DOHH2 (cell line): ENCODE data around the gene UROC1.

Experiments
- H3F3A ChIP-seq: fragments of 200-600 bp; sonication (generic), shearing (Covaris generic); 2 replicates; pipeline ENCODE4 v1.6.0; 2016; ENCODE audit warnings: antibody characterized with exemption, mild to moderate bottlenecking; ENCODE audit not compliant: control insufficient read depth, insufficient read depth
- H3K27ac ChIP-seq: fragments of 200-600 bp; sonication (generic); 2 replicates; pipeline ENCODE4 v1.5.1; 2014; ENCODE audit warnings: low read depth, mild to moderate bottlenecking, low read length, moderate library complexity
- H3K27me3 ChIP-seq: fragments of 200-600 bp; sonication (generic); 2 replicates; pipeline ENCODE4 v1.6.1; 2014; ENCODE audit warnings: mild to moderate bottlenecking, low read length, mixed read lengths; ENCODE audit not compliant: control insufficient read depth
- H3K36me3 ChIP-seq: fragments of 200-600 bp; sonication (generic); 2 replicates; pipeline ENCODE4 v1.6.1; 2014; ENCODE audit warnings: mild to moderate bottlenecking, low read length, moderate library complexity, mixed read lengths; ENCODE audit not compliant: control insufficient read depth
- H3K4me1 ChIP-seq: fragments of 200-600 bp; sonication (generic); 2 replicates; pipeline ENCODE4 v1.6.1; 2014; ENCODE audit warnings: mild to moderate bottlenecking, low read length, mixed read lengths; ENCODE audit not compliant: control insufficient read depth
- H3K4me2 ChIP-seq: fragments of 200-600 bp; sonication (generic); 2 replicates; pipeline ENCODE4 v1.6.0; 2014; ENCODE audit warnings: mild to moderate bottlenecking, low read length, moderate library complexity
- H3K4me3 ChIP-seq: fragments of 200-600 bp; sonication (generic); 2 replicates; pipeline ENCODE4 v1.5.1; 2014; ENCODE audit warnings: mild to moderate bottlenecking, low read length, mixed read lengths
- H3K79me2 ChIP-seq: fragments of 200-600 bp; sonication (generic); 2 replicates; pipeline ENCODE4 v1.6.1; 2014; ENCODE audit warnings: mild to moderate bottlenecking, low read length, mixed read lengths; ENCODE audit not compliant: control insufficient read depth
- H3K9me2 ChIP-seq: fragments of 200-600 bp; sonication (generic); replicated peaks from 2 replicates; pipeline ENCODE4 v1.6.1; 2014; ENCODE audit warnings: mild to moderate bottlenecking, low read length, mixed read lengths; ENCODE audit not compliant: control insufficient read depth
- H3K9me3 ChIP-seq: fragments of 200-600 bp; sonication (generic); 2 replicates; pipeline ENCODE4 v1.6.1; 2014; ENCODE audit warnings: antibody characterized with exemption, low read length, mixed read lengths; ENCODE audit not compliant: control insufficient read depth, insufficient read depth
- H4K20me1 ChIP-seq: fragments of 200-600 bp; sonication (generic); 2 replicates; pipeline ENCODE4 v1.6.0; 2014; ENCODE audit warnings: low read depth, mild to moderate bottlenecking, antibody characterized with exemption, low read length, moderate library complexity; ENCODE audit not compliant: control insufficient read depth, insufficient read depth
- CTCF ChIP-seq: fragments of 200-600 bp; sonication (generic); IDR thresholded peaks from one replicate; pipeline ENCODE4 v1.5.1; 2014; ENCODE audit warnings: antibody characterized with exemption, mild to moderate bottlenecking, low read depth, low read length; ENCODE audit not compliant: poor library complexity, severe bottlenecking
- EZH2phosphoT487 ChIP-seq: fragments of 200-600 bp; sonication (generic); IDR thresholded peaks from 2 replicates; pipeline ENCODE4 v1.6.1; 2017; ENCODE audit warnings: borderline replicate concordance, mild to moderate bottlenecking, antibody characterized with exemption, low read length, moderate library complexity, mixed read lengths

UROC1 gene

GRCh38 chr3:126514161-126514560, 3.4 kb downstream of the UROC1 start:
- no peaks in the 10 kb centered on the region for H4K20me1 ChIP-seq
- H3K4me2 ChIP-seq = no peak overlapping the region
- no peaks in the 10 kb centered on the region for H3F3A ChIP-seq
- H3K27me3 ChIP-seq = no peaks in the 10 kb centered on the region
- H3K36me3 ChIP-seq = no peaks in the 10 kb centered on the region
- TF ChIP-seq CTCF (no peak), EZH2phosphoT487 (no peak)
- no peaks in the 10 kb centered on the region for H3K9me3 ChIP-seq
- H3K79me2 ChIP-seq = no peaks in the 10 kb centered on the region
- no peaks in the 10 kb centered on the region for H3K9me2 ChIP-seq
- H3K4me3 ChIP-seq = no peak overlapping the region
- H3K4me1 ChIP-seq = no peaks in the 10 kb centered on the region
- no peak overlapping the region for H3K27ac ChIP-seq

DNA sequence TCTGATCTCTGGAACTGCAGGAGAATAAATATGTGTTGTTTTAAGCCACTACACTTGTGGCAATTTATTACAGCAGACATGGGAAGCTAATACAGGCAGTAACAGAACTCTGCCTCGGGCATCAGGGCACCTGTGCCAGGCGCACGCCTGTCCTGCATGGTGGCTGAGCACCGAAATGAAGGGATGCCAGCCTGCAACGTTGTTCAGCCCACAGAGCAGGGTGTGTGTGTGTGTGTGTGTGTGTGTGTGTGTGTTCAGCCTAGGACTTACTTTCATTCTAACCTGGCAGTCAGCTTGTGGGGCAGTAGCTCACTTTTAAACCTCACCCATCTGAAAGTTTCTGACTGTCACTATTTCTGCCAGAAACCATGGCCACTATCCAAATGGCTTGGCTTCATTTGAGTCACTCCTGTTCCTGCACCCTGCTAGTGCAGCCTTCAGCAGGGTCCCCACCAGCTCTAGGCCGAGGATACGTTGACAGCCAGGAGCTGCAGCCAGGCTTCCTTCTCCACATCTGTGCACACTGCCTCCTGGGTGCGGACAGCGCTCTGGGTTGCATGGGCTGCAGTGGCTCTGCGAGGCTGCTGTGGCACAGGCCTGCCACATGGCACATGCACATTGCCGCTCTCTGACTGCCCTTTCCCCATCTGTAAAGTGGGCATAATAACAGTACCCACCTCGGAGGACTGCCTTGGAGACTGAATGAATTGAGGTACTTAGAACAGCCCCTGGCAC, 4.5 kb downstream of the UROC1 start:
- Histone ChIP-seq H3K9me3 (no peaks in the 10 kb centered on the region), H3K4me3 (no peak overlapping the region), H3K4me1 (no peaks in the 10 kb centered on the region), H3F3A (no peaks in the 10 kb centered on the region), H3K9me2 (no peaks in the 10 kb centered on the region), H3K27ac (no peak overlapping the region), H3K36me3 (no peaks in the 10 kb centered on the region), H3K79me2 (no peaks in the 10 kb centered on the region), H3K4me2 (no peak overlapping the region), H4K20me1 (no peaks in the 10 kb centered on the region), H3K27me3 (no peaks in the 10 kb centered on the region)
- TF ChIP-seq EZH2phosphoT487 = no peak
- no peak for TF ChIP-seq CTCF

GRCh38 chr3:126512026-126512425, 5.5 kb downstream of the UROC1 start:
- H3K27ac ChIP-seq = no peak overlapping the region
- H3K4me1 ChIP-seq = no peaks in the 10 kb centered on the region
- H3K36me3 ChIP-seq = no peaks in the 10 kb centered on the region
- no peaks in the 10 kb centered on the region for H4K20me1 ChIP-seq
- no peak overlapping the region for H3K4me2 ChIP-seq
- H3K27me3 ChIP-seq = no peaks in the 10 kb centered on the region
- no peaks in the 10 kb centered on the region for H3K9me3 ChIP-seq
- H3K79me2 ChIP-seq = no peaks in the 10 kb centered on the region
- H3F3A ChIP-seq = no peaks in the 10 kb centered on the region
- TF ChIP-seq CTCF (no peak), EZH2phosphoT487 (no peak)
- no peaks in the 10 kb centered on the region for H3K9me2 ChIP-seq
- no peak overlapping the region for H3K4me3 ChIP-seq
